ENCODE measurements around the gene ZNF74.

DNA sequence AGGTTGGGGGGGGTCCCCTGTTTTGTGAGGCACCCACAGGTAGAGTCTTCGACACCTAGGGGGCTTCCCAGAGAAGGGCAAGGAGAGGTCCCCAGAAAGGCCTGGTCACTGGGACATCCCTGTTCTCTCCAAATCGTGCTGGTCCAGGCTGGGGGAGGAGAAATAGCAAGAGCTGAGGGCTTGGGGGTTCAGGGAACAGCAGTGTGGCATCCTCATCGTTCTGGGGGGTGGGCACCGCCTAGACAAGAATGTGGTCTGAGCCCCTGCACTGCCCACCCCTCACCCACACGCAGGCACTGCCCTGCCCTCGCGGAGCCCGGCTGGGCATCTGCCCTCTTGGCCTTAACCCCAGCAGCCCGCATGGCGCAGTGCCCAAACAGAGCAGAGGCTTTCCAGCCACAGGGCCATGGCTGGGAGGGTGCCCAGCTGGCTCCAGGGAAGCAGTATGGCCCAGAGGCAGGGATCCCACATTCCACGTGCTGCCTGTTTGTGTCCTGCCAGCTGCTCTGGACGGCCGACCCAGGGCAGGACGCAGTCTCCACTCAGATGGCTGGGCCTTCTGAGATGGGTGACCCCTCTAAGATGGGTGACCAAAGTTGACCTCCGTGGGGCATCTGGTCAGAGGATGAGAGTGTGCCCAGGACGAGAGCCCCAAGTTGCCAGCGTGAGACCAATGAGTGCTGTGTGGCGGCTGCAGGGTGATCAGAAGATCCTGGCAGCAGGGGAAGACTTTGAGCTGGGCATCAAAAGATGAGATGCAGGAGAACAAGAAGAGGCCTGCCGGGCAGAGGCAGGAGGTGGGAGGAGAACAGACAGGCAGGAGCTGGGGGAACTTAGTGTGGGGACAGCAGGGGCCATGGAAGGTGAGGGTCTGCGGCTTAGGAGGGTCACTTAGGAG, 29.3 kb downstream of the ZNF74 start:
- TF ChIP-seq TAF1 (IDR thresholded peaks at IDR 0.05; ENCODE audit: borderline replicate concordance, low read depth, low read length) = no peak
- TF ChIP-seq POLR2A (IDR thresholded peaks at IDR 0.05; ENCODE audit: low read depth, low read length) = no peak

All from GM12892 (cell line).